Tibial nerve (tissue), 4 donors: ENCODE measurements around the gene PTPRK. TPM values are rescaled to one million over a fixed set of nuclear protein-coding genes. Genes with fewer than 3 reads are reported as not detected.

Source experiments
- DNase-seq, 2 donors: peaks; one replicate each; pipeline ENCODE4 v3.0.0-alpha.2; 2019; ENCODE audit warnings: low spot score in 2 of 2
- H3K27ac ChIP-seq, 4 donors: fragments of 200-600 bp; sonication (generic) in 3 of 4; one replicate each; pipeline ENCODE4 v1.5.1; 2017 to 2019; ENCODE audit warnings: mild to moderate bottlenecking in 1 of 4
- H3K27me3 ChIP-seq, 2 donors: fragments of 200-600 bp; sonication (generic) in 1 of 2; one replicate each; pipeline versions ENCODE4 v1.5.1 to v1.6.0; 2017 to 2019
- H3K36me3 ChIP-seq, 3 donors: fragments of 200-600 bp; sonication (generic); one replicate each; pipeline ENCODE4 v1.5.1; 2018 to 2019
- H3K4me1 ChIP-seq, 4 donors: fragments of 200-600 bp; sonication (generic) in 3 of 4; one replicate each; pipeline ENCODE4 v1.5.1; 2017 to 2019
- H3K4me3 ChIP-seq, 4 donors: fragments of 200-600 bp; sonication (generic) in 3 of 4; one replicate each; pipeline ENCODE4 v1.5.1; 2017 to 2019; ENCODE audit warnings: mild to moderate bottlenecking in 1 of 4, moderate library complexity in 1 of 4
- H3K9me3 ChIP-seq, 4 donors: fragments of 200-600 bp; sonication (generic) in 3 of 4; one replicate each; pipeline ENCODE4 v1.5.1; 2017 to 2019
- EP300 ChIP-seq, 2 donors: sonication (generic); formaldehyde crosslinking; IDR thresholded peaks; one replicate each; pipeline ENCODE4 v1.6.1; 2017; ENCODE audit warnings: antibody characterized with exemption in 2 of 2, mild to moderate bottlenecking in 1 of 2
- POLR2A ChIP-seq, 2 donors: fragments of 450-650 bp; IDR thresholded peaks; one replicate each; pipeline ENCODE4 v1.6.1; 2017; ENCODE audit warnings: antibody characterized with exemption in 2 of 2, mild to moderate bottlenecking in 2 of 2, moderate library complexity in 2 of 2
- WGBS, 2 donors: methylation state at CpG; one replicate each; pipeline ENCODE4 v1.1.5; 2018; 5-methylcytosine and 5-hydroxymethylcytosine counted together
- total RNA-seq, 4 donors: library from RNA; depleted of rRNA; stranded (reverse); fragments of >200 nt; gene quantifications; one replicate each; pipeline ENCODE4 v1.1.0, GENCODE V29; 2016
- TF ChIP-seq, protein P1 (sequence below), 5 experiments: fragments of 200-600 bp in 3 of 5; fragments of 450-650 bp in 2 of 5; sonication (generic) in 3 of 5; IDR thresholded peaks; one replicate each; pipeline ENCODE4 v1.5.1; 2016 to 2019; ENCODE audit warnings: antibody characterized with exemption in 5 of 5, mild to moderate bottlenecking in 3 of 5, moderate library complexity in 2 of 5

Gene PTPRK
- total RNA-seq, 4 donors from 2014 or later, result 17.4 to 26.1 (median 21.2) TPM

DNA sequence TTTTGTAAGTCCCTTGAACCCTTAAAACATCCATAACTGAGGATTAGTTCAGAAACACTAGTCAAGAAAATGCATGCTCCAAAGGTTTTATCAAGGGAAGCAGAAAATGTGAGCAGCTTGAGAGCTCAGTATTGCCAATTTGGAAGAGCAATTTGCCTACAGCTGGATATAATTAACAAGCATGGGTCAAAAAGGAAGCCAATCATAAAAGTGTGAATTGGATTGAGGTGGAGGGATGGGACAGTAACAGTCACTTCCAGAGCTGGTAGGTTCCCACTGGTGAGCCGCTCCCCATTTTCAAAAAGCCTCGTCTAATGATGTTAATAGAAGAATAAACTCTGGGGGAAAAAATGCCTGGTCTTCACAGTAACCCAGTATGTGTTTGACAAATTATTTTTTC lies 5.0 kb upstream of the PTPRK start:
- WGBS, 2 donors, result 71 to 74% methylated on average over 2 of the region's 2 CpGs
- no peaks in the 10 kb centered on the region for H3K27me3 ChIP-seq
- no peak overlapping the region for H3K27ac ChIP-seq
- H3K9me3 ChIP-seq, result no peaks in the 10 kb centered on the region
- TF ChIP-seq POLR2A (IDR thresholded peaks at IDR 0.05) (no peak), EP300 (IDR thresholded peaks at IDR 0.05) (no peak)
- TF ChIP-seq, protein P1, sequence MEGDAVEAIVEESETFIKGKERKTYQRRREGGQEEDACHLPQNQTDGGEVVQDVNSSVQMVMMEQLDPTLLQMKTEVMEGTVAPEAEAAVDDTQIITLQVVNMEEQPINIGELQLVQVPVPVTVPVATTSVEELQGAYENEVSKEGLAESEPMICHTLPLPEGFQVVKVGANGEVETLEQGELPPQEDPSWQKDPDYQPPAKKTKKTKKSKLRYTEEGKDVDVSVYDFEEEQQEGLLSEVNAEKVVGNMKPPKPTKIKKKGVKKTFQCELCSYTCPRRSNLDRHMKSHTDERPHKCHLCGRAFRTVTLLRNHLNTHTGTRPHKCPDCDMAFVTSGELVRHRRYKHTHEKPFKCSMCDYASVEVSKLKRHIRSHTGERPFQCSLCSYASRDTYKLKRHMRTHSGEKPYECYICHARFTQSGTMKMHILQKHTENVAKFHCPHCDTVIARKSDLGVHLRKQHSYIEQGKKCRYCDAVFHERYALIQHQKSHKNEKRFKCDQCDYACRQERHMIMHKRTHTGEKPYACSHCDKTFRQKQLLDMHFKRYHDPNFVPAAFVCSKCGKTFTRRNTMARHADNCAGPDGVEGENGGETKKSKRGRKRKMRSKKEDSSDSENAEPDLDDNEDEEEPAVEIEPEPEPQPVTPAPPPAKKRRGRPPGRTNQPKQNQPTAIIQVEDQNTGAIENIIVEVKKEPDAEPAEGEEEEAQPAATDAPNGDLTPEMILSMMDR (IDR thresholded peaks at IDR 0.05), result no peak
- H3K4me3 ChIP-seq, result no peak overlapping the region
- peaks cover 0 to 5% (median 0%) of the 10 kb centered on the region in 4 donors for H3K4me1 ChIP-seq
- no peaks in the 10 kb centered on the region for H3K36me3 ChIP-seq
- no peak for DNase-seq

DNA sequence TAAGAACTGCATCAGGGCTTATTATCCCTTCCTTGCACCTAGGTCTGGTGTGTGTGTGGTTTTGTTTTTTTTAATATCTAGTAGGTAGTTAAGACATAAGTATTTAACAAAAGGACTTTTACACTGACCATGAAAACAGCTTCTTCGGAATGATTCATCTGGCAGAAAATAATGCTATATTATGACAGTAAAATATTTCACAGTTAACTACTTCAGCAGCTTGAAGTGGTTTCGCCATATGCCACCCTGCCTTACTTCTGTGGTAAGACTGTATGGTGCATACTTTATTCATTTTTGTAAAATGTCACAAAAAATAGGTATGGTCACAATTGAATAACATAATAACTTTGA lies 858 bp upstream of the PTPRK start:
- Histone ChIP-seq H3K4me1 (peaks cover 0 to 17% (median 6%) of the 10 kb centered on the region in 4 donors), H3K4me3 (peak overlapping the region; percentile 67 to 94 (median 78)), H3K27me3 (no peaks in the 10 kb centered on the region), H3K36me3 (no peaks in the 10 kb centered on the region), H3K27ac (peak overlapping the region; percentile 86 to 96 (median 90)), H3K9me3 (no peaks in the 10 kb centered on the region)
- WGBS, 2 donors, result 50 to 56% methylated on average over 2 of the region's 2 CpGs
- TF ChIP-seq POLR2A (IDR thresholded peaks at IDR 0.05), result no peak
- no peak for TF ChIP-seq EP300 (IDR thresholded peaks at IDR 0.05)
- TF ChIP-seq, protein P1 (IDR thresholded peaks at IDR 0.05), result no peak
- no peak for DNase-seq

GRCh38 chr6:128519931-128520435 lies 416 bp downstream of the PTPRK start:
- H3K36me3 ChIP-seq, result no peaks in the 10 kb centered on the region
- peak; percentile 20 to 25 for DNase-seq
- no peaks in the 10 kb centered on the region for H3K9me3 ChIP-seq
- WGBS, 2 donors, result 0 to 1% methylated on average over 24 to 27 of the region's 39 CpGs
- peak overlapping the region; percentile 67 to 94 (median 78) for H3K4me3 ChIP-seq
- TF ChIP-seq EP300 (IDR thresholded peaks at IDR 0.05) (no peak), POLR2A (IDR thresholded peaks at IDR 0.05) (no peak)
- TF ChIP-seq, protein P1 (IDR thresholded peaks at IDR 0.05), result no peak
- H3K27me3 ChIP-seq, result no peaks in the 10 kb centered on the region
- H3K4me1 ChIP-seq, result peaks cover 0 to 27% (median 6%) of the 10 kb centered on the region in 4 donors
- peak overlapping the region; percentile 86 to 96 (median 90) for H3K27ac ChIP-seq

- peak in 1 of 2 donors; percentile 16 for DNase-seq
- H3K27me3 ChIP-seq, result no peaks in the 10 kb centered on the region
- H3K9me3 ChIP-seq, result no peaks in the 10 kb centered on the region
- H3K4me1 ChIP-seq, result peaks cover 0 to 27% (median 6%) of the 10 kb centered on the region in 4 donors
- TF ChIP-seq, protein P1 (IDR thresholded peaks at IDR 0.05), result peak in 1 of 5 experiments; percentile 21
- no peak for TF ChIP-seq EP300 (IDR thresholded peaks at IDR 0.05)
- peak overlapping the region; percentile 67 to 94 (median 78) for H3K4me3 ChIP-seq
- WGBS, 2 donors, result 1% methylated on average over 42 to 45 of the region's 46 CpGs
- peak overlapping the region; percentile 86 to 96 (median 90) for H3K27ac ChIP-seq
- no peaks in the 10 kb centered on the region for H3K36me3 ChIP-seq
These were observed 1.1 kb downstream of the PTPRK start for GRCh38 chr6:128519132-128519930.
